22Rv1 (cell line): ENCODE results near the gene KCNK10.

Experiments used
- CTCF ChIP-seq: fragments of 450-650 bp; IDR thresholded peaks from 2 replicates; pipeline ENCODE4 v1.5.1; 2017; ENCODE audit warnings: mild to moderate bottlenecking
- ZFX ChIP-seq: fragments of 450-650 bp; IDR thresholded peaks from 2 replicates; pipeline ENCODE4 v1.6.1; 2017; ENCODE audit warnings: antibody characterized with exemption, borderline replicate concordance

DNA sequence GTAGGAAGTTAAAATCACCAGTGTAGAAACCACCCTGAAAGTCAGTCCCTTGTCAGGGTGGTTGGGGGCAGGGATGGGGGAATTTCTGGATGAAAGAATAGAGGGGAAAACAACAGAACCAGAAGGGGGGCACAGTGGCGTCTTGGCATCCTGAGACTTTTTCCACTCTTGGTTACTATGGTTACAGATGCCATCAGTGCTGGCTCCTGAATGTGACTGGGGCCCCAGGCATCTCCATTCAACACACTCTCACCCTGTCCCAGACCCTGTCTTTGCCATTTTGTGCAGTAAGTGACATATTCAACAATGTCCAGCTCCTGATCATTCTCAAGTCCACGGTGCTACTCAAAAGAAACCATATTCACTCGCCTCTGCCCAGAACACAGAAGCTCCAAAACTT lies 11.3 kb downstream of the KCNK10 start:
- TF ChIP-seq CTCF: no peak
- no peak for TF ChIP-seq ZFX
